Colonic mucosa (tissue), 4 donors: Measurements from ENCODE around the gene FOXP1. TPM values are rescaled to one million over a fixed set of nuclear protein-coding genes. Genes with fewer than 3 reads are reported as not detected.

Experiments used
- DNase-seq: peaks from one replicate; pipeline ENCODE4 v3.0.0-alpha.2; 2020
- H3K27ac ChIP-seq: fragments of 200-600 bp; one replicate; pipeline ENCODE4 v1.8.0; 2021
- H3K27me3 ChIP-seq: fragments of 200-600 bp; one replicate; pipeline ENCODE4 v1.8.0; 2021
- H3K36me3 ChIP-seq: fragments of 200-600 bp; one replicate; pipeline ENCODE4 v1.8.0; 2021
- H3K4me1 ChIP-seq: fragments of 200-600 bp; one replicate; pipeline ENCODE4 v1.8.0; 2021; ENCODE audit warnings: mild to moderate bottlenecking
- H3K4me3 ChIP-seq: fragments of 200-600 bp; one replicate; pipeline ENCODE4 v1.8.0; 2021
- H3K9ac ChIP-seq, 2 donors: one replicate each; pipeline ENCODE4 v1.7.0; 2013; ENCODE audit warnings: control low read depth in 2 of 2, low read depth in 2 of 2, low read length in 2 of 2
- H3K9me3 ChIP-seq: fragments of 200-600 bp; one replicate; pipeline ENCODE4 v1.8.0; 2021
- intact Hi-C: fragments of 100-400 bp; cut with DNase I; formaldehyde crosslinking; loops from one replicate; pipeline ENCODE4 v1.14.1; 2022
- total RNA-seq, 2 donors: library from RNA; stranded (reverse); fragmentation: NEBNext Ultra II Directional in 1 of 2; extraction: Animal tissue kit (Norgen Biotek cat#: 25700) in 1 of 2; gene quantifications; one replicate each; pipeline ENCODE4 v1.2.1, GENCODE V29; 2021
- TF ChIP-seq, protein P1 (sequence below): fragments of 200-600 bp; IDR thresholded peaks from one replicate; pipeline ENCODE4 v1.8.0; 2022; ENCODE audit warnings: antibody characterized with exemption, mild to moderate bottlenecking
- donor health status: healthy.
- donor health status: DM: no; HTN: no; CAD: no.
- donor health status: DM: no; HTN: no; CAD: no.

Gene FOXP1
- total RNA-seq, 2 donors from 2014 or later: 127 to 128 TPM

GRCh38 chr3:71039332-71039731 lies 544.2 kb downstream of the FOXP1 start:
- Histone ChIP-seq H3K9ac (no peak overlapping the region), H3K27me3 (no peaks in the 10 kb centered on the region), H3K4me1 (peaks cover 12% of the 10 kb centered on the region), H3K36me3 (peaks cover 10% of the 10 kb centered on the region), H3K27ac (no peak overlapping the region), H3K9me3 (no peaks in the 10 kb centered on the region), H3K4me3 (no peak overlapping the region)
- TF ChIP-seq, protein P1, sequence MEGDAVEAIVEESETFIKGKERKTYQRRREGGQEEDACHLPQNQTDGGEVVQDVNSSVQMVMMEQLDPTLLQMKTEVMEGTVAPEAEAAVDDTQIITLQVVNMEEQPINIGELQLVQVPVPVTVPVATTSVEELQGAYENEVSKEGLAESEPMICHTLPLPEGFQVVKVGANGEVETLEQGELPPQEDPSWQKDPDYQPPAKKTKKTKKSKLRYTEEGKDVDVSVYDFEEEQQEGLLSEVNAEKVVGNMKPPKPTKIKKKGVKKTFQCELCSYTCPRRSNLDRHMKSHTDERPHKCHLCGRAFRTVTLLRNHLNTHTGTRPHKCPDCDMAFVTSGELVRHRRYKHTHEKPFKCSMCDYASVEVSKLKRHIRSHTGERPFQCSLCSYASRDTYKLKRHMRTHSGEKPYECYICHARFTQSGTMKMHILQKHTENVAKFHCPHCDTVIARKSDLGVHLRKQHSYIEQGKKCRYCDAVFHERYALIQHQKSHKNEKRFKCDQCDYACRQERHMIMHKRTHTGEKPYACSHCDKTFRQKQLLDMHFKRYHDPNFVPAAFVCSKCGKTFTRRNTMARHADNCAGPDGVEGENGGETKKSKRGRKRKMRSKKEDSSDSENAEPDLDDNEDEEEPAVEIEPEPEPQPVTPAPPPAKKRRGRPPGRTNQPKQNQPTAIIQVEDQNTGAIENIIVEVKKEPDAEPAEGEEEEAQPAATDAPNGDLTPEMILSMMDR: no peak
- intact Hi-C loops: no loop called here
- DNase-seq: no peak

DNA sequence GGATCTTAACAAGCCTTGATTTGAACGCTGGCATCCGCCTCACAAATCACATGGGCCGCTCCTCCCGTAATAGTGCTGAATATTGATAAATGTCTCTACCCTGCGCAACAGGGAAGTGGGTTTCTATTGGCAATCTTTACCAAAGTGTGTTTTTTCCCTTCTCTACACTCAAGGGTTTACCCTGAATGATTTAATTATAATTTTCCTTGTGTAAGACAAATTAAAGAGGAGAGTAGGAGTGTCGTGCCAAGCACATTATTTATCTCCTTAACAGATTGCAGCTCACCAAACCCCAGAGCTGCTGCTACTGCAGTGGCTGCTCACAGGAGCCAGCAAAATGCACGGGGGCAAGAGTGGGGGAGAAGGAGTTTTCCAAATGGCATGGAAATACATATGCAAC lies 545.8 kb downstream of the FOXP1 start:
- TF ChIP-seq, protein P1: no peak

DNA sequence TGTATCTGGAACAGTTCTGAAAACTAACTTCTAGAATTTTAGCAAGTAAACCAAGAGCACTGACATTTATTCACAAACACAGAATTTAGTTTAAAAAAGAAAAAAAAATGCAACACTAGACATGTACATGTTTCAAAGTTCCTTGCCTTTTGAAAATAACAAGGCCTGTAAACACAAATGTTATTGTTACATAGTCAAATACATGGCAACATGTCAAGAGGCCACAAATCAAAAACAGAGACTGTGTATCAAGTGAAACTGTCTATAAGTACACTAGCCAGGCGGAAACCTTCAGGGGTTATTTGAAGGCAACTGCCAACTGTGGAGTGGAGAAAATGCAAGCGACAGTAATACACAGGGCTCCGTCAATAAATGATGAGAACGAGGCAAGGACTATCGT lies 547.6 kb downstream of the FOXP1 start:
- no peaks in the 10 kb centered on the region for H3K27me3 ChIP-seq
- H3K27ac ChIP-seq: peak overlapping the region; percentile 65
- peak overlapping the region in 1 of 2 donors; percentile 42 for H3K9ac ChIP-seq
- peaks cover 17% of the 10 kb centered on the region for H3K4me1 ChIP-seq
- peaks cover 6% of the 10 kb centered on the region for H3K36me3 ChIP-seq
- no peak for DNase-seq
- TF ChIP-seq, protein P1: no peak
- H3K4me3 ChIP-seq: no peak overlapping the region
- intact Hi-C loops: no loop called here
- no peaks in the 10 kb centered on the region for H3K9me3 ChIP-seq

More for the DNA sequence above, 545.8 kb downstream of the FOXP1 start:
- no peaks in the 10 kb centered on the region for H3K9me3 ChIP-seq
- DNase-seq: no peak
- no peaks in the 10 kb centered on the region for H3K27me3 ChIP-seq
- H3K4me3 ChIP-seq: no peak overlapping the region
- intact Hi-C loops: no loop called here
- H3K36me3 ChIP-seq: peaks cover 10% of the 10 kb centered on the region
- no peak overlapping the region for H3K27ac ChIP-seq
- H3K4me1 ChIP-seq: peaks cover 12% of the 10 kb centered on the region
- no peak overlapping the region for H3K9ac ChIP-seq

DNA sequence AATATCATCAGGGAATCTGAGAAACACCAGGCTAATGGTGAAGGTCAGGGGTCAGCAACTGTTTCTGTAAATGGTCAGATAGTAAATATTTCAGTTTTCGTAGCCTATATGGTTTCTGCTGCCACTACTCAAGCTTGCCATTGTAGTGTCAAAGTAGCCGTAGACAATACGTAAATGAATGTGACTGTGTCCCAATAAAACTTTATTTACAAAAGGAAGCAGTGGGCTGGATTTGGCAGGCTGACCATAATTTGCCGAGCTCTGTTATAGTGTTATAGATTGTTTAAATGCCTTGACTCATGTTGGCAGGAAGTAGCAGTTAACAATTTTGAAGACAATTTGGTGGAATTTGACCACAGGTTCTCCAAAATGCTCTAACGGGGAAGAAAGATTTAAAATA lies 548.2 kb downstream of the FOXP1 start:
- no peak overlapping the region for H3K9ac ChIP-seq
- H3K4me1 ChIP-seq: peaks cover 17% of the 10 kb centered on the region
- TF ChIP-seq, protein P1: no peak
- H3K27me3 ChIP-seq: no peaks in the 10 kb centered on the region
- H3K9me3 ChIP-seq: no peaks in the 10 kb centered on the region
- DNase-seq: peak; percentile 84
- peak overlapping the region; percentile 65 for H3K27ac ChIP-seq
- H3K4me3 ChIP-seq: no peak overlapping the region
- intact Hi-C loops: no loop called here
- H3K36me3 ChIP-seq: peaks cover 4% of the 10 kb centered on the region

GRCh38 chr3:71033681-71034220 lies 549.8 kb downstream of the FOXP1 start:
- no peak overlapping the region for H3K27ac ChIP-seq
- no peak for DNase-seq
- H3K4me1 ChIP-seq: peaks cover 17% of the 10 kb centered on the region
- TF ChIP-seq, protein P1: no peak
- intact Hi-C loops: no loop called here
- H3K9ac ChIP-seq: no peak overlapping the region
- no peak overlapping the region for H3K4me3 ChIP-seq
- peaks cover 2% of the 10 kb centered on the region for H3K36me3 ChIP-seq
- H3K9me3 ChIP-seq: no peaks in the 10 kb centered on the region
- H3K27me3 ChIP-seq: no peaks in the 10 kb centered on the region
